ENCODE results near the gene KDM5B. TPM values are rescaled to one million over a fixed set of nuclear protein-coding genes. Genes with fewer than 3 reads are reported as not detected.

Gene KDM5B
- total and polyA plus RNA-seq, 4 experiments from 2014 or later = 6.5 to 64.6 (median 39.4) TPM

- Histone ChIP-seq H3K9me3 (ENCODE audit: control insufficient read depth in 1 of 2, low read length in 2 of 2) (no peaks in the 10 kb centered on the region), H3K27ac (ENCODE audit: low read depth, low read length) (no peak overlapping the region), H3K36me3 (ENCODE audit: insufficient read depth, low read length) (no peaks in the 10 kb centered on the region), H3K4me3 (ENCODE audit: low read length in 2 of 2) (no peak overlapping the region), H3K27me3 (ENCODE audit: insufficient read depth, low read length) (no peaks in the 10 kb centered on the region), H3K4me1 (ENCODE audit: insufficient read depth, low read length) (no peaks in the 10 kb centered on the region)
- no peaks in the 10 kb centered on the region for H3K9me3 Mint-ChIP-seq
- H3K4me1 Mint-ChIP-seq = no peaks in the 10 kb centered on the region
- H3K36me3 Mint-ChIP-seq = no peaks in the 10 kb centered on the region
- peaks cover 0 to 1% of the 10 kb centered on the region in 2 donors for H3K27me3 Mint-ChIP-seq
- ChIA-PET CTCF (ENCODE audit: partially characterized antibody) (no interaction called here), POLR2A (ENCODE audit: partially characterized antibody) (no interaction called here)
- H3K27ac Mint-ChIP-seq = peak overlapping the region in 1 of 7 donors; percentile 44
- H3K4me3 Mint-ChIP-seq = no peak overlapping the region
- DNase-seq = no peak
- intact Hi-C loops (cut with micrococcal nuclease) = no loop called here
Measured at GRCh38 chr1:202848191-202848542, 39.9 kb upstream of the KDM5B start.

GRCh38 chr1:202844935-202845334 lies 36.7 kb upstream of the KDM5B start:
- peaks cover 0 to 1% of the 10 kb centered on the region in 2 donors for H3K27me3 Mint-ChIP-seq
- H3K27ac Mint-ChIP-seq = no peak overlapping the region
- no peak overlapping the region for H3K4me3 ChIP-seq (ENCODE audit: low read length in 2 of 2)
- intact Hi-C loops (cut with micrococcal nuclease) = no loop called here
- no peaks in the 10 kb centered on the region for H3K36me3 Mint-ChIP-seq
- H3K36me3 ChIP-seq (ENCODE audit: insufficient read depth, low read length) = no peaks in the 10 kb centered on the region
- no peaks in the 10 kb centered on the region for H3K27me3 ChIP-seq (ENCODE audit: insufficient read depth, low read length)
- no peaks in the 10 kb centered on the region for H3K9me3 Mint-ChIP-seq
- ChIA-PET POLR2A (ENCODE audit: partially characterized antibody) (no interaction called here), CTCF (ENCODE audit: partially characterized antibody) (no interaction called here)
- no peak overlapping the region for H3K27ac ChIP-seq (ENCODE audit: low read depth, low read length)
- H3K4me1 Mint-ChIP-seq = no peaks in the 10 kb centered on the region
- H3K4me3 Mint-ChIP-seq = no peak overlapping the region
- no peaks in the 10 kb centered on the region for H3K9me3 ChIP-seq (ENCODE audit: control insufficient read depth in 1 of 2, low read length in 2 of 2)
- no peaks in the 10 kb centered on the region for H3K4me1 ChIP-seq (ENCODE audit: insufficient read depth, low read length)
- no peak for DNase-seq

- Mint-ChIP-seq H3K27me3 (peaks cover 0 to 1% of the 10 kb centered on the region in 2 donors), H3K4me1 (no peaks in the 10 kb centered on the region), H3K36me3 (no peaks in the 10 kb centered on the region), H3K4me3 (no peak overlapping the region), H3K27ac (no peak overlapping the region), H3K9me3 (no peaks in the 10 kb centered on the region)
- ChIA-PET POLR2A (ENCODE audit: partially characterized antibody) (no interaction called here), CTCF (ENCODE audit: partially characterized antibody) (no interaction called here)
- Histone ChIP-seq H3K27me3 (ENCODE audit: insufficient read depth, low read length) (no peaks in the 10 kb centered on the region), H3K4me3 (ENCODE audit: low read length in 2 of 2) (no peak overlapping the region), H3K27ac (ENCODE audit: low read depth, low read length) (no peak overlapping the region), H3K4me1 (ENCODE audit: insufficient read depth, low read length) (no peaks in the 10 kb centered on the region), H3K36me3 (ENCODE audit: insufficient read depth, low read length) (no peaks in the 10 kb centered on the region), H3K9me3 (ENCODE audit: control insufficient read depth in 1 of 2, low read length in 2 of 2) (no peaks in the 10 kb centered on the region)
- intact Hi-C loops (cut with micrococcal nuclease) = no loop called here
- no peak for DNase-seq
Measured at GRCh38 chr1:202844259-202844658, 36.0 kb upstream of the KDM5B start.

- H3K4me1 Mint-ChIP-seq = peaks cover 0 to 2% (median under 1%) of the 10 kb centered on the region in 4 donors
- Histone ChIP-seq H3K4me1 (ENCODE audit: insufficient read depth, low read length) (no peaks in the 10 kb centered on the region), H3K27me3 (ENCODE audit: insufficient read depth, low read length) (no peaks in the 10 kb centered on the region), H3K9me3 (ENCODE audit: control insufficient read depth in 1 of 2, low read length in 2 of 2) (no peaks in the 10 kb centered on the region), H3K4me3 (ENCODE audit: low read length in 2 of 2) (no peak overlapping the region), H3K36me3 (ENCODE audit: insufficient read depth, low read length) (no peaks in the 10 kb centered on the region), H3K27ac (ENCODE audit: low read depth, low read length) (no peak overlapping the region)
- ChIA-PET CTCF (ENCODE audit: partially characterized antibody) (interaction anchor here (1.4 kb wide), 1 partner anchor 10 kb away, joined by 7 read pairs; no protein-coding TSS in a partner anchor), POLR2A (ENCODE audit: partially characterized antibody) (no interaction called here)
- no peak overlapping the region for H3K27ac Mint-ChIP-seq
- H3K4me3 Mint-ChIP-seq = no peak overlapping the region
- no peaks in the 10 kb centered on the region for H3K36me3 Mint-ChIP-seq
- DNase-seq = no peak
- H3K27me3 Mint-ChIP-seq = peaks cover 0 to 1% of the 10 kb centered on the region in 2 donors
- intact Hi-C loops (cut with micrococcal nuclease) = no loop called here
- H3K9me3 Mint-ChIP-seq = no peaks in the 10 kb centered on the region
Measured at GRCh38 chr1:202843081-202843480, 34.9 kb upstream of the KDM5B start.

- DNase-seq = no peak
- ChIA-PET CTCF (ENCODE audit: partially characterized antibody) (no interaction called here), POLR2A (ENCODE audit: partially characterized antibody) (no interaction called here)
- Mint-ChIP-seq H3K4me1 (peaks cover 24 to 40% (median 33%) of the 10 kb centered on the region in 4 donors), H3K27ac (peak overlapping the region in 1 of 7 donors; percentile 9), H3K9me3 (peaks cover 0 to 1% (median 0%) of the 10 kb centered on the region in 8 donors), H3K4me3 (peak overlapping the region in 3 of 8 donors; percentile 25 to 52 (median 33)), H3K27me3 (no peaks in the 10 kb centered on the region), H3K36me3 (no peaks in the 10 kb centered on the region)
- intact Hi-C loops (cut with micrococcal nuclease) = no loop called here
- peaks cover 35% of the 10 kb centered on the region for H3K4me1 ChIP-seq (ENCODE audit: insufficient read depth, low read length)
- H3K27ac ChIP-seq (ENCODE audit: low read depth, low read length) = no peak overlapping the region
- no peak overlapping the region for H3K4me3 ChIP-seq (ENCODE audit: low read length in 2 of 2)
- H3K36me3 ChIP-seq (ENCODE audit: insufficient read depth, low read length) = no peaks in the 10 kb centered on the region
- H3K9me3 ChIP-seq (ENCODE audit: control insufficient read depth in 1 of 2, low read length in 2 of 2) = no peaks in the 10 kb centered on the region
- no peaks in the 10 kb centered on the region for H3K27me3 ChIP-seq (ENCODE audit: insufficient read depth, low read length)
Measured at GRCh38 chr1:202837746-202838262, 29.6 kb upstream of the KDM5B start.

GRCh38 chr1:202836623-202837403 lies 28.6 kb upstream of the KDM5B start:
- Mint-ChIP-seq H3K4me1 (peaks cover 24 to 40% (median 33%) of the 10 kb centered on the region in 4 donors), H3K4me3 (peak overlapping the region in 6 of 8 donors; percentile 52 to 78 (median 58)), H3K36me3 (no peaks in the 10 kb centered on the region), H3K27ac (peak overlapping the region in 6 of 7 donors; percentile 29 to 94 (median 68)), H3K9me3 (peaks cover 0 to 1% (median 0%) of the 10 kb centered on the region in 8 donors), H3K27me3 (no peaks in the 10 kb centered on the region)
- Histone ChIP-seq H3K4me1 (ENCODE audit: insufficient read depth, low read length) (peaks cover 35% of the 10 kb centered on the region), H3K27ac (ENCODE audit: low read depth, low read length) (no peak overlapping the region), H3K36me3 (ENCODE audit: insufficient read depth, low read length) (no peaks in the 10 kb centered on the region), H3K27me3 (ENCODE audit: insufficient read depth, low read length) (no peaks in the 10 kb centered on the region), H3K9me3 (ENCODE audit: control insufficient read depth in 1 of 2, low read length in 2 of 2) (no peaks in the 10 kb centered on the region), H3K4me3 (ENCODE audit: low read length in 2 of 2) (peak overlapping the region in 1 of 2 donors; percentile 7)
- DNase-seq = no peak
- CTCF ChIA-PET (ENCODE audit: partially characterized antibody) = interaction anchor here (1.3 kb wide), 1 partner anchor 107 kb away, joined by 4 read pairs; no protein-coding TSS in a partner anchor
- intact Hi-C loops (cut with micrococcal nuclease) = no loop called here
- POLR2A ChIA-PET (ENCODE audit: partially characterized antibody) = interaction anchor here (0.9 to 1.9 kb wide), 3 partner anchors 29 to 170 kb away, joined by 3 to 5 read pairs (median 3); partner anchors contain the start of genes KDM5B, RABIF and TMEM183A

GRCh38 chr1:202835548-202836072 lies 27.4 kb upstream of the KDM5B start:
- ChIA-PET POLR2A (ENCODE audit: partially characterized antibody) (interaction anchor here (0.9 to 1.9 kb wide), 5 partner anchors 17 to 172 kb away, joined by 3 to 5 read pairs (median 3); partner anchors contain the start of genes KDM5B, RABIF and TMEM183A), CTCF (ENCODE audit: partially characterized antibody) (interaction anchor here (0.8 to 1.3 kb wide), 3 partner anchors 14 to 204 kb away, joined by 3 to 4 read pairs (median 3); no protein-coding TSS in a partner anchor)
- Histone ChIP-seq H3K36me3 (ENCODE audit: insufficient read depth, low read length) (no peaks in the 10 kb centered on the region), H3K27me3 (ENCODE audit: insufficient read depth, low read length) (no peaks in the 10 kb centered on the region), H3K4me1 (ENCODE audit: insufficient read depth, low read length) (peaks cover 35% of the 10 kb centered on the region), H3K4me3 (ENCODE audit: low read length in 2 of 2) (no peak overlapping the region), H3K27ac (ENCODE audit: low read depth, low read length) (no peak overlapping the region), H3K9me3 (ENCODE audit: control insufficient read depth in 1 of 2, low read length in 2 of 2) (no peaks in the 10 kb centered on the region)
- Mint-ChIP-seq H3K36me3 (no peaks in the 10 kb centered on the region), H3K27ac (peak overlapping the region; percentile 17 to 89 (median 75)), H3K9me3 (peaks cover 0 to 1% (median 0%) of the 10 kb centered on the region in 8 donors), H3K27me3 (no peaks in the 10 kb centered on the region), H3K4me3 (peak overlapping the region in 7 of 8 donors; percentile 6 to 72 (median 59)), H3K4me1 (peaks cover 24 to 40% (median 33%) of the 10 kb centered on the region in 4 donors)
- DNase-seq = peak; percentile 29 to 57 (median 44)
- intact Hi-C loops (cut with micrococcal nuclease) = no loop called here
